Suprapubic skin (tissue), 4 donors: ENCODE results near the gene DERL2.

Experiments used
- EP300 ChIP-seq: sonication (generic); formaldehyde crosslinking; IDR thresholded peaks from one replicate; pipeline ENCODE4 v1.6.1; 2017; ENCODE audit warnings: antibody characterized with exemption
- POLR2AphosphoS5 ChIP-seq, 3 donors: sonication (generic); formaldehyde crosslinking; IDR thresholded peaks; one replicate each; pipeline ENCODE4 v1.6.1; 2017; ENCODE audit warnings: antibody characterized with exemption in 3 of 3
- TF ChIP-seq, protein P1 (sequence below), 2 donors: fragments of 200-600 bp in 1 of 2; fragments of 450-650 bp in 1 of 2; sonication (generic) in 1 of 2; IDR thresholded peaks; one replicate each; pipeline ENCODE4 v1.5.1; 2016 to 2019; ENCODE audit warnings: antibody characterized with exemption in 2 of 2, mild to moderate bottlenecking in 1 of 2, moderate library complexity in 1 of 2

DNA sequence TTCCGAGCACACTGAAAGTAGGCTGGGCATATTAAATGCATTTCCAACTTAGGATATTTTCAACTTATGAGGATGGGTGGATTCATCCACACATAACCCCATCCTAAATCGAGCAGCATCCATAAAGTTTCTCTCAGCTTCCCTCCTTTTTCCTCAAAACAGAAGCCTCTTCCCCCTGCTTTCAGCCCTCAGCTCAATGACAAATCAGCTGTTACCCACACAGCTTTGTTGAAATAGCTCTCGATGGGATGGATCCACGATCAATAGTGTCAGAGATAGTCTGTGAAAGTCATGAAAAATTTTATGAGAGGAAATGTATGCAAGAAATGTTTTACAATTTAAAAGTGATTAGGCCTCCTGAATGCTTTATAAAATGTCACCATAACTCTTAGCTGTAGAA lies 19.7 kb downstream of the DERL2 start:
- TF ChIP-seq, protein P1, sequence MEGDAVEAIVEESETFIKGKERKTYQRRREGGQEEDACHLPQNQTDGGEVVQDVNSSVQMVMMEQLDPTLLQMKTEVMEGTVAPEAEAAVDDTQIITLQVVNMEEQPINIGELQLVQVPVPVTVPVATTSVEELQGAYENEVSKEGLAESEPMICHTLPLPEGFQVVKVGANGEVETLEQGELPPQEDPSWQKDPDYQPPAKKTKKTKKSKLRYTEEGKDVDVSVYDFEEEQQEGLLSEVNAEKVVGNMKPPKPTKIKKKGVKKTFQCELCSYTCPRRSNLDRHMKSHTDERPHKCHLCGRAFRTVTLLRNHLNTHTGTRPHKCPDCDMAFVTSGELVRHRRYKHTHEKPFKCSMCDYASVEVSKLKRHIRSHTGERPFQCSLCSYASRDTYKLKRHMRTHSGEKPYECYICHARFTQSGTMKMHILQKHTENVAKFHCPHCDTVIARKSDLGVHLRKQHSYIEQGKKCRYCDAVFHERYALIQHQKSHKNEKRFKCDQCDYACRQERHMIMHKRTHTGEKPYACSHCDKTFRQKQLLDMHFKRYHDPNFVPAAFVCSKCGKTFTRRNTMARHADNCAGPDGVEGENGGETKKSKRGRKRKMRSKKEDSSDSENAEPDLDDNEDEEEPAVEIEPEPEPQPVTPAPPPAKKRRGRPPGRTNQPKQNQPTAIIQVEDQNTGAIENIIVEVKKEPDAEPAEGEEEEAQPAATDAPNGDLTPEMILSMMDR (IDR thresholded peaks at IDR 0.05), result no peak
- TF ChIP-seq EP300 (no peak), POLR2AphosphoS5 (IDR thresholded peaks at IDR 0.05) (no peak)
